Fibroblast of pulmonary artery (primary cell): ENCODE measurements around the gene PLPPR1.

Source experiments
- DNase-seq: peaks from one replicate; pipeline ENCODE4 v3.0.0-alpha.2; 2010; ENCODE audit warnings: low read depth
- H3K4me3 ChIP-seq: replicated peaks from 2 replicates; pipeline ENCODE4 v1.5.1; 2011; ENCODE audit warnings: low read depth, mild to moderate bottlenecking, control low read depth, low read length, moderate library complexity
- TF ChIP-seq, protein P1 (sequence below): IDR thresholded peaks from 2 replicates; pipeline ENCODE4 v1.5.1; 2011; ENCODE audit warnings: mild to moderate bottlenecking, control low read depth, low read length, inconsistent platforms; ENCODE audit errors: missing control alignments

Gene PLPPR1

DNA sequence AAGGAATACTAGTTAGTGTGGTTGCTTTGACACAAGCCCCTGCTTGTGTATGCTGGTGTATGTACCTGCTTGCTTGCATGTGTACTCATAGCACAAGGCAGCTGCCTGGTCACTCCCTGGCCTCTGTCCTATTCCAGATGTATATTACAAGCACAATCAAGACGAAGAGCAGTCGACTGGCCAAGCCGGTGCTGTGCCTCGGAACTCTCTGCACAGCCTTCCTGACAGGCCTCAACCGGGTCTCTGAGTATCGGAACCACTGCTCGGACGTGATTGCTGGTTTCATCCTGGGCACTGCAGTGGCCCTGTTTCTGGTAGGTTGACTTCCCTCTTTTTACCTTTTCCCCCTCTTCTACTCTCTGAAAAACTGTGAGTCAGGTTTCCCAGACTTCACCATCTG is 284.1 kb downstream of the PLPPR1 start:
- TF ChIP-seq, protein P1, sequence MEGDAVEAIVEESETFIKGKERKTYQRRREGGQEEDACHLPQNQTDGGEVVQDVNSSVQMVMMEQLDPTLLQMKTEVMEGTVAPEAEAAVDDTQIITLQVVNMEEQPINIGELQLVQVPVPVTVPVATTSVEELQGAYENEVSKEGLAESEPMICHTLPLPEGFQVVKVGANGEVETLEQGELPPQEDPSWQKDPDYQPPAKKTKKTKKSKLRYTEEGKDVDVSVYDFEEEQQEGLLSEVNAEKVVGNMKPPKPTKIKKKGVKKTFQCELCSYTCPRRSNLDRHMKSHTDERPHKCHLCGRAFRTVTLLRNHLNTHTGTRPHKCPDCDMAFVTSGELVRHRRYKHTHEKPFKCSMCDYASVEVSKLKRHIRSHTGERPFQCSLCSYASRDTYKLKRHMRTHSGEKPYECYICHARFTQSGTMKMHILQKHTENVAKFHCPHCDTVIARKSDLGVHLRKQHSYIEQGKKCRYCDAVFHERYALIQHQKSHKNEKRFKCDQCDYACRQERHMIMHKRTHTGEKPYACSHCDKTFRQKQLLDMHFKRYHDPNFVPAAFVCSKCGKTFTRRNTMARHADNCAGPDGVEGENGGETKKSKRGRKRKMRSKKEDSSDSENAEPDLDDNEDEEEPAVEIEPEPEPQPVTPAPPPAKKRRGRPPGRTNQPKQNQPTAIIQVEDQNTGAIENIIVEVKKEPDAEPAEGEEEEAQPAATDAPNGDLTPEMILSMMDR: no peak
- no peak overlapping the region for H3K4me3 ChIP-seq
- DNase-seq: no peak

DNA sequence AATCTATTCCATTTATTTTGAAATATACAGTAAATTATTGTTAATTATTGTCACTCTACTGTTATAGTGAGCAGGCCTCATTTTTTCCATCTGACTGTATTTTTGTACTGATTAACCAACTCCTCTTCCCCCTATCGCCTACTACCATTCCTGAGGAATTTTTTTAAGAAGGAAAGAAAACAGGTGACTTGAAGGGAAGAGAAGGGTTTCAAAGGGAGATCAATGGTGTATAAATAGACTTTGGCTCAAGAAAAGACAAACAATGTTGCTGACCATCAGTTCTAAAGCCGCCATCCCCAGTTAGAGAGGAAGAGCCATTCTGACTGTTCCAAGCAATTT is 286.6 kb downstream of the PLPPR1 start:
- no peak for DNase-seq
- H3K4me3 ChIP-seq: no peak overlapping the region
- TF ChIP-seq, protein P1: no peak

DNA sequence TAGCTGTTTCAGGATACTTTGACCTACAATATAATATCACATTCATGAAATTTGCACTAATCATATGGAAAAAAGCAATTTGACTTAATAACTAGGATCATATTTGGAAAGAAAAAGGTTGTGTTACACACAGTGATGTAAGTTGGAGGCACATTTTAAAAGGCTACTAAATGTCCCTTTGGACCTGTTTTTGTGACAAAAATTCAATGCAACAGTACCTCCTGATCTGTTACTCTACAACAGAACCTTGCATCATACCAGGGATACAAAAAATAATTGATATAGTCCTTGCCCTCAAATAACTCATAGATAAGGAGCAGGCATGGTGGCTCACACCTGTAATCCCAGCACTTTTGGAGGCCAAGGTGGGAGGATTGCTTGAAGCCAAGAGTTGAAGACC is 289.2 kb downstream of the PLPPR1 start:
- TF ChIP-seq, protein P1: no peak
- no peak for DNase-seq
- H3K4me3 ChIP-seq: no peak overlapping the region

DNA sequence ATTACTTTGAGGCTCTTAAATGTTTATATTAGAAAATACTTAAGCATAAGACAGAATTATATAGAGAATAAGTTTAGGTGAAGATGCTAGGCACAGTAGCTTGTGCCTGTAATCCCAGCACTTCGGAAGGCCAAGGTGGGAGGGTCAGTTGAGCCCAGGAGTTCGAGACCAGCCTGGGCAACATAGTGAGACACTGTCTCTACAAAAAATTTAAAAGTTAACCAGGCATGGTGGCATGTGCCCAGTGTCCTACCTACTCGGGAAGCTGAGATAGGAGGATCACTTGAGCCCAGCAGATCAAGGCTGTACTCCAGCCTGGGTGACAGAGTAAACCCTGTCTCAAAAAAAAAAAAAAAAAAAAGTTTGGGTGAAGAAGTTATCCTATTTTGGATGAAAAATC is 294.6 kb downstream of the PLPPR1 start:
- DNase-seq: no peak
- H3K4me3 ChIP-seq: no peak overlapping the region
- TF ChIP-seq, protein P1: no peak

DNA sequence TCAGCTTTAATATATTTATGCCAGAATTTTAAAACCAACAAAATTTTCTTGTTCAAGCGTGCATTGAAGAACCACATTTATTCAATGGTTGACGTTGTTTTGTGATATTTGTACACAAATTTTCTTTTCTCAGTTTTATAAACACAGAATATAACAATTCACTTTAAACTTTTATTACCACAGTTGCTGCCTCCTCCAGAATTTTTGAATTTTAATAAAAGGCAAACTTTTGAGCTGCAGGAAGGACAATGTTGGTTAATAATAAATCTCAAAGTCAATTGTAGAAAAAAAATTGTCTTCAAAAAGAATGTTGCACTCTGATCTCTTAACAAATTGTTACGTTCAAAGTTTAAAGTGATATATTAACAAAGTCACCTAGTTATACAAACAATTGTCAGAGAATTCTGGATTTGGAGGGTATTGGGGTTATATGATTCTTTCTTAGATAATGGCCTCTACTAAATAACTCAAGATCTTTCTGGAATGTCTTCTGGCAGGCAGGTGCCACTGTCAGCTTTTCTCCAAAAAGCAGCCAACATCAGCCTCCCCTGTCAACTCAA is 295.8 kb downstream of the PLPPR1 start:
- TF ChIP-seq, protein P1: no peak
- no peak overlapping the region for H3K4me3 ChIP-seq
- no peak for DNase-seq

DNA sequence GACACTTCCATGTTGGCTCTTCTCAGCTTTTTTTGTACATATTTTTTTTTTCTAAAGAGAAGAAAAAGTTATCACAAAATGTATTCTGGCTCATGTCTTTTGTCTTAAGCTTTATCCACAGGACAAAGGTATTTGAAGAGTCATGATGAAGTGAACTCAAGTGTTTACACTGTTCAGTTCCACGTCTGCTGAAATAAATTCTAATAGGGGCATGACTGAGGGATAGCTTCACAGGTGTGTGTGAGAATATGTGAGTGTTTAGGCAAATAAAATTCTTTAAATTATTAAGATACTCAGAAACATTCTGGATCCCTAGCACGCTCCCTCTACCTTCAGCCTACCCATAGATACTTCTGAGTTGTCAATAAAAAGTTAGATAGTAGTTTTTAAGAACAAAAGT is 296.5 kb downstream of the PLPPR1 start:
- no peak overlapping the region for H3K4me3 ChIP-seq
- no peak for DNase-seq
- TF ChIP-seq, protein P1: no peak

DNA sequence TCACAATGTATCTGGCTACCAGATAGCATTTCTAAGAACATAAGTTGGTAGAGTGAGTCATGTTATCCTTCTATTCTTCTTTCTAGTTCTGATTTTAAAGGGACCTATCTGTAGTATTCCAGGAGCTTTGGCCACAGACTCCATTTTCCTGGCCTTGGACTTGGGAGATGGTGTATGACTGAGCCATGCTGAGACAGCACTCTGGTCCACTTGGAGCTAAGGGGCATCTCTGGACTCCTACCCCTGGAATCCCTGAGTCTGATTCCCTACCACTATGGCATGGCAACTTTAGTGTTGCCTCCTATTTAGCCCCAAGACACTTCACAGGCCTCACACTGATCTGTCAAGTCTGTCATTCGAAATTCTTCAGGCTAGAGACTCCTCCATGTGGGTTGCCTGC is 297.5 kb downstream of the PLPPR1 start:
- DNase-seq: no peak
- TF ChIP-seq, protein P1: no peak
- no peak overlapping the region for H3K4me3 ChIP-seq
